MM.1S (cell line): ENCODE data around the gene STK17B.

ENCODE experiments used
- CTCF ChIP-seq: fragments of 300-600 bp; sonication (generic); IDR thresholded peaks from 2 replicates; pipeline ENCODE4 v1.5.1; 2016; ENCODE audit warnings: antibody characterized with exemption, low read length, mixed read lengths
- EZH2 ChIP-seq: fragments of 300-600 bp; sonication (generic); optimal IDR thresholded peaks from 2 replicates; pipeline ENCODE3; 2017; ENCODE audit warnings: low read depth, mild to moderate bottlenecking, antibody characterized with exemption, low read length, mixed read lengths

DNA sequence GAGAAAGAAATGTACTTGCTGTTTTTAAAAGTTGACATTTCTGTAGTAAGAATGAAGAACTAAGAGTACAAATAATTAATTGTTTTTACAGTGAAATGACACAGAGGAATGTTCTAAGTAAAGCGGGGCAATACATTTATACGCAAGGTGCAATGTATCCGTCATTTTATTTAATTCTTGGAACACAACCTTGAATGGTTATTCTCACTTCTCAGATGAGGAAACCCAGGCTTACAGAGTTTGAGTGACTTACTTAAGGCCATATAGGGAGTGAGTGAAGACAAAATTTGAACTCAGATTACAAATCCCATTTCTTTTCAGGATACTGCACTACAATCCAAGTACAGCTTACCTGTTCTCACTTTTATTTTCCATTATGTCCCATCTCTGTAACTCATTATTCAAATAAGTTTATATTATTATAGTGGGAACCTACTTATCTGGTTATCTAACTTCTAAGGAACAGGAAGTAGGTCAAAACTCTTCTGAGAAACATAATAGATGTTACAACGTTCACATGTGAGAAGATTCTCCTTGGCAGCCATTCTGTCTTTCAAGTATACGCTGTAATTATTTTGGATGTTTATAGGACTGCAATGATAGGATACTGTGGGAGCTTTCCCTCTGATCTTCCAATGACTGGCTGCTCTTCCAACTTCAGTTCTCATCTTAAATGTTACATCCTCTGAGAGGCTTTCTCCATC, 12.3 kb upstream of the STK17B start:
- no peak for TF ChIP-seq EZH2
- no peak for TF ChIP-seq CTCF
